DOHH2 (cell line): ENCODE results near the gene PAF1.

Source experiments
- H3F3A ChIP-seq: fragments of 200-600 bp; sonication (generic), shearing (Covaris generic); 2 replicates; pipeline ENCODE4 v1.6.0; 2016; ENCODE audit warnings: antibody characterized with exemption, mild to moderate bottlenecking; ENCODE audit not compliant: control insufficient read depth, insufficient read depth
- H3K27ac ChIP-seq: fragments of 200-600 bp; sonication (generic); 2 replicates; pipeline ENCODE4 v1.5.1; 2014; ENCODE audit warnings: low read depth, mild to moderate bottlenecking, low read length, moderate library complexity
- H3K27me3 ChIP-seq: fragments of 200-600 bp; sonication (generic); 2 replicates; pipeline ENCODE4 v1.6.1; 2014; ENCODE audit warnings: mild to moderate bottlenecking, low read length, mixed read lengths; ENCODE audit not compliant: control insufficient read depth
- H3K36me3 ChIP-seq: fragments of 200-600 bp; sonication (generic); 2 replicates; pipeline ENCODE4 v1.6.1; 2014; ENCODE audit warnings: mild to moderate bottlenecking, low read length, moderate library complexity, mixed read lengths; ENCODE audit not compliant: control insufficient read depth
- H3K4me1 ChIP-seq: fragments of 200-600 bp; sonication (generic); 2 replicates; pipeline ENCODE4 v1.6.1; 2014; ENCODE audit warnings: mild to moderate bottlenecking, low read length, mixed read lengths; ENCODE audit not compliant: control insufficient read depth
- H3K4me2 ChIP-seq: fragments of 200-600 bp; sonication (generic); 2 replicates; pipeline ENCODE4 v1.6.0; 2014; ENCODE audit warnings: mild to moderate bottlenecking, low read length, moderate library complexity
- H3K4me3 ChIP-seq: fragments of 200-600 bp; sonication (generic); 2 replicates; pipeline ENCODE4 v1.5.1; 2014; ENCODE audit warnings: mild to moderate bottlenecking, low read length, mixed read lengths
- H3K79me2 ChIP-seq: fragments of 200-600 bp; sonication (generic); 2 replicates; pipeline ENCODE4 v1.6.1; 2014; ENCODE audit warnings: mild to moderate bottlenecking, low read length, mixed read lengths; ENCODE audit not compliant: control insufficient read depth
- H3K9me2 ChIP-seq: fragments of 200-600 bp; sonication (generic); replicated peaks from 2 replicates; pipeline ENCODE4 v1.6.1; 2014; ENCODE audit warnings: mild to moderate bottlenecking, low read length, mixed read lengths; ENCODE audit not compliant: control insufficient read depth
- H3K9me3 ChIP-seq: fragments of 200-600 bp; sonication (generic); 2 replicates; pipeline ENCODE4 v1.6.1; 2014; ENCODE audit warnings: antibody characterized with exemption, low read length, mixed read lengths; ENCODE audit not compliant: control insufficient read depth, insufficient read depth
- H4K20me1 ChIP-seq: fragments of 200-600 bp; sonication (generic); 2 replicates; pipeline ENCODE4 v1.6.0; 2014; ENCODE audit warnings: low read depth, mild to moderate bottlenecking, antibody characterized with exemption, low read length, moderate library complexity; ENCODE audit not compliant: control insufficient read depth, insufficient read depth
- EZH2phosphoT487 ChIP-seq: fragments of 200-600 bp; sonication (generic); IDR thresholded peaks from 2 replicates; pipeline ENCODE4 v1.6.1; 2017; ENCODE audit warnings: borderline replicate concordance, mild to moderate bottlenecking, antibody characterized with exemption, low read length, moderate library complexity, mixed read lengths
- TF ChIP-seq, protein P1 (sequence below): fragments of 200-600 bp; sonication (generic); IDR thresholded peaks from one replicate; pipeline ENCODE4 v1.5.1; 2014; ENCODE audit warnings: antibody characterized with exemption, mild to moderate bottlenecking, low read depth, low read length; ENCODE audit not compliant: poor library complexity, severe bottlenecking

Gene PAF1

DNA sequence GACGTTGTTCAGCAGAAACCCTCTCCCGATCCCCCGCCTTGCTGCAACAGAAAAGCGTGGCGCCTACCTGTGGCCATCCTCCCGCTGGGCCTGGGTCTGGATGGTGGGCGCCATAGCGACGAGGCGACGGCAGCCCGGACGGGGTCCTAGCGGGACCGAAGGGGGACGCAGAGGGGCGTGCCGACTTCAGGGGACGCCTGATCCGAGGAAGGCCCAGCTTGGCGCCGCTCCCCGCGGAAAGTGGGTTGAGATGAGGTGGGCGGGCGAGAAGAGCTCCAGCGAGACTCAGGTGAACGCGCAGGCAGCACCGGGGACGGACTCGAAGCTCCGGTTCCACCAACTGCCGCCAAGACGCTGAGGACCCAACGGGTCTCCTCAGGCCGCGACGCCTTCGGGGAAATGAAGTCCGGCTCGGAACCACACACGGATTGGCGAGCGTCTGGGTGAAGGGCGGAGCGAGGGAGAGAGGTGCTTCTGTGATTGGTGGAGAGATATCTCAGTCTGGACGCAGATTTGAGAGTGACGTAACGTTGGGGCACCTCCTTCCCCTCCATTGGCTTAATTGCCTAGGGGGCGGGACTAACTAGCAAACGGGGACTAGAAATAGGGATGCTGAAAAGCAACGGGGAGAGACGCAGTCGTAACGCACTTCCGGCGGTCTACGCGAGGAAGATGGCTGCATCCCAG lies at the start of gene PAF1, which contains the start of gene MED29:
Gene PAF1, minus strand, starts transcription at position 356 of the 687 bp plus-strand sequence. Its CDS starts 242 bp downstream, at position 114.
Gene MED29, plus strand, starts transcription at position 628 of the 687 bp plus-strand sequence. Its CDS starts 45 bp downstream, at position 673.
- Histone ChIP-seq H3K36me3 (peaks cover 52% of the 10 kb centered on the region), H3K4me3 (peak within 1 kb of the TSS; percentile 80), H4K20me1 (peaks cover 4% of the 10 kb centered on the region; the same call in 1 of the 2 replicates), H3K9me3 (no peaks in the 10 kb centered on the region), H3F3A (no peaks in the 10 kb centered on the region; the same call in 1 of the 2 replicates), H3K27me3 (no peaks in the 10 kb centered on the region), H3K9me2 (no peaks in the 10 kb centered on the region), H3K4me1 (peaks cover 18% of the 10 kb centered on the region), H3K4me2 (peak within 1 kb of the TSS; percentile 90), H3K27ac (peak within 1 kb of the TSS; percentile 78), H3K79me2 (peaks cover 39% of the 10 kb centered on the region)
- TF ChIP-seq, protein P1, sequence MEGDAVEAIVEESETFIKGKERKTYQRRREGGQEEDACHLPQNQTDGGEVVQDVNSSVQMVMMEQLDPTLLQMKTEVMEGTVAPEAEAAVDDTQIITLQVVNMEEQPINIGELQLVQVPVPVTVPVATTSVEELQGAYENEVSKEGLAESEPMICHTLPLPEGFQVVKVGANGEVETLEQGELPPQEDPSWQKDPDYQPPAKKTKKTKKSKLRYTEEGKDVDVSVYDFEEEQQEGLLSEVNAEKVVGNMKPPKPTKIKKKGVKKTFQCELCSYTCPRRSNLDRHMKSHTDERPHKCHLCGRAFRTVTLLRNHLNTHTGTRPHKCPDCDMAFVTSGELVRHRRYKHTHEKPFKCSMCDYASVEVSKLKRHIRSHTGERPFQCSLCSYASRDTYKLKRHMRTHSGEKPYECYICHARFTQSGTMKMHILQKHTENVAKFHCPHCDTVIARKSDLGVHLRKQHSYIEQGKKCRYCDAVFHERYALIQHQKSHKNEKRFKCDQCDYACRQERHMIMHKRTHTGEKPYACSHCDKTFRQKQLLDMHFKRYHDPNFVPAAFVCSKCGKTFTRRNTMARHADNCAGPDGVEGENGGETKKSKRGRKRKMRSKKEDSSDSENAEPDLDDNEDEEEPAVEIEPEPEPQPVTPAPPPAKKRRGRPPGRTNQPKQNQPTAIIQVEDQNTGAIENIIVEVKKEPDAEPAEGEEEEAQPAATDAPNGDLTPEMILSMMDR = peak; percentile 41
- no peak for TF ChIP-seq EZH2phosphoT487

DNA sequence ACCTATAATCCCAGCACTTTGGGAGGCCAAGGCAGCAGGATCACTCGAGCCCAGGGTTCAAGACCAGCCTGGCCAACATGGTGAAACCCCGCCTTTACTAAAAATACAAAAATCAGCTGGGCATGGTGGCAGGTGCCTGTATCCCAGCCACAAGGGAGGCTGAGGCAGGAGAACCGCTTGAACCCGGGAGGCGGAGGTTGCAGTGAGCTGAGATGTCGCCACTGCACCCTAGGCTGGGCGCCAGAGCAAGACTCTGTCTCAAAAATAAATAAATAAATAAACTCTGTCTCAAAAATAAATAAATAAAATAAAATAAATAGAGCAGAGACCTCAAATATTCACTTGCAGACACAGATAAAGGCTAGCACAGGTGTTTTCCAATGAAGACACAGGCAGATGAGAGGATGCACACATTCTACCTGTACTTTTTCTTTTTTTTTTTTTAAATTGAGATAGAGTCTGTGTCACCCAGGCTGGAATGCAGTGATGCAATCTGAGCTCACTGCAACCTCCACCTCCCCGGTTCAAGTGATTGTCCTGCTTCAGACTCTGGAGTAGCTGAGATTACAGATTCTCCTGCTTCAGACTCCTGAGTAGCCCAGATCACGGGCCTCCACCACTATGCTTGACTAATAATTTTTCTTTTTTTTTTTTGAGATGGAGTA lies 47.5 kb upstream of the PAF1 start:
- H3K36me3 ChIP-seq = peaks cover 23% of the 10 kb centered on the region
- peaks cover 34% of the 10 kb centered on the region for H3F3A ChIP-seq
- no peak overlapping the region for H3K27ac ChIP-seq
- H3K4me3 ChIP-seq = no peak overlapping the region
- H3K79me2 ChIP-seq = peaks cover 32% of the 10 kb centered on the region
- no peak for TF ChIP-seq EZH2phosphoT487
- TF ChIP-seq, protein P1 = no peak
- no peak overlapping the region for H3K4me2 ChIP-seq
- H3K4me1 ChIP-seq = peaks cover 56% of the 10 kb centered on the region
- no peaks in the 10 kb centered on the region for H3K27me3 ChIP-seq
- H3K9me2 ChIP-seq = no peaks in the 10 kb centered on the region
- H3K9me3 ChIP-seq = no peaks in the 10 kb centered on the region
- peaks cover 14% of the 10 kb centered on the region for H4K20me1 ChIP-seq

DNA sequence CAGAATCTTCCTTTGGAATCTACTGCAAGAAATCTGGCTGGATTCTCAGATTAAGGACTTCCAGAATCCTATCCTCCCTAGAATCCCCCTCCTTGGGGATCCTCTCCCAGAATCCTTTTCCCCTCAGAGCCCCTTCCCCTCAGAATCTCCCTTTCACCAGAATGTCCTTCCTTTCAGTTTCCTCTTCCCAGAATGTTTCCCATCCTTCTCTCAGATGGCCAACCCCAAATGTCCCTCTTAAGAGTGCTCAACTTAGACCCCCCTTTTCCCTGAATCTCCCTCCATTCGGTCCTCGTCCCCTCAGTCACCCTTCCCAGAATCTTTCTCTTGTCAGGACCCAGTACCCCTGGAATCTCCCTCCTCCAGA lies 45.4 kb upstream of the PAF1 start:
- H3K9me3 ChIP-seq = no peaks in the 10 kb centered on the region

More for the DNA sequence above, 45.4 kb upstream of the PAF1 start:
- Histone ChIP-seq H3F3A (peaks cover 48% of the 10 kb centered on the region), H4K20me1 (peaks cover 15% of the 10 kb centered on the region), H3K27ac (peak overlapping the region; percentile 63), H3K9me2 (no peaks in the 10 kb centered on the region), H3K27me3 (no peaks in the 10 kb centered on the region), H3K79me2 (peaks cover 38% of the 10 kb centered on the region), H3K36me3 (peaks cover 39% of the 10 kb centered on the region), H3K4me3 (peak overlapping the region; percentile 92), H3K4me2 (peak overlapping the region; percentile 69), H3K4me1 (peaks cover 63% of the 10 kb centered on the region)
- no peak for TF ChIP-seq EZH2phosphoT487
- TF ChIP-seq, protein P1 = no peak
